CD4-positive, alpha-beta T cell treated with Interleukin-17A for 4 hours (primary cell): ENCODE measurements around the gene IMPA2.
"Not testable (repeated sequence)": the region's sequence is repeated elsewhere in the genome, so short reads cannot be mapped to it uniquely, and the experiment has no call there.

Experiments
- DNase-seq: peaks from one replicate; pipeline ENCODE4 v3.0.0-alpha.2; 2020; ENCODE audit warnings: mixed read lengths

IMPA2 gene

GRCh38 chr18:12052866-12053265 is 71.6 kb downstream of the IMPA2 start:
- no peak for DNase-seq

GRCh38 chr18:12053289-12053688 is 72.0 kb downstream of the IMPA2 start:
- no peak for DNase-seq

- DNase-seq: no peak
Measured at GRCh38 chr18:12056034-12056883, 75.0 kb downstream of the IMPA2 start.

- no peak for DNase-seq
Measured at GRCh38 chr18:12056884-12057402, 75.6 kb downstream of the IMPA2 start.

GRCh38 chr18:12057419-12058039 is 76.2 kb downstream of the IMPA2 start:
- DNase-seq: no peak

GRCh38 chr18:12059334-12060181 is 78.3 kb downstream of the IMPA2 start:
- DNase-seq: no peak

- no peak for DNase-seq
Measured at GRCh38 chr18:12060182-12060870, 79.0 kb downstream of the IMPA2 start.

GRCh38 chr18:12061685-12062084 is 80.4 kb downstream of the IMPA2 start:
- no peak for DNase-seq

GRCh38 chr18:12062974-12063373 is 81.7 kb downstream of the IMPA2 start:
- DNase-seq: no peak

- DNase-seq: no peak
Measured at GRCh38 chr18:12064086-12064763, 82.9 kb downstream of the IMPA2 start.

GRCh38 chr18:12065397-12065796 is 84.1 kb downstream of the IMPA2 start:
- DNase-seq: no peak

- DNase-seq: no peak
Measured at GRCh38 chr18:12066910-12067511, 85.7 kb downstream of the IMPA2 start.

GRCh38 chr18:12067671-12068070 is 86.4 kb downstream of the IMPA2 start:
- no peak for DNase-seq

GRCh38 chr18:12068316-12068949 is 87.1 kb downstream of the IMPA2 start:
- DNase-seq: not testable (repeated sequence)

GRCh38 chr18:12068950-12069320 is 87.6 kb downstream of the IMPA2 start:
- DNase-seq: no peak

- DNase-seq: not testable (repeated sequence)
Measured at GRCh38 chr18:12071066-12071465, 89.8 kb downstream of the IMPA2 start.

- DNase-seq: no peak
Measured at GRCh38 chr18:12072996-12073395, 91.7 kb downstream of the IMPA2 start.

GRCh38 chr18:12074736-12075135 is 93.4 kb downstream of the IMPA2 start:
- no peak for DNase-seq

- DNase-seq: no peak
Measured at GRCh38 chr18:12076424-12077140, 95.3 kb downstream of the IMPA2 start.

GRCh38 chr18:12077994-12078393 is 96.7 kb downstream of the IMPA2 start:
- DNase-seq: not testable (repeated sequence)
